GM12878 (cell line): ENCODE data around the gene SLX4IP. TPM values are rescaled to one million over a fixed set of nuclear protein-coding genes. Genes with fewer than 3 reads are reported as not detected.

ENCODE experiments used
- ATAC-seq: fragments of 200-7000 bp; cut with Tn5 transposase; 3 replicates; pipeline ENCODE4 v1.9.1; 2020; ENCODE audit warnings: mild to moderate bottlenecking, moderate library complexity
- BruUV-seq: library from RNA; stranded (reverse); fragments of 400-500 nt; replicated peaks from 2 replicates; lab custom pipeline; 2021; lab: Mats Ljungman, UMichigan
- CTCF ChIA-PET: fragments of 300-600 bp; sonication (Branson Sonifier 250); formaldehyde crosslinking; extraction: SDS; loops from one replicate; lab custom pipeline; 2021; ENCODE audit warnings: inconsistent platforms; lab: Yijun Ruan, JAX
- POLR2A ChIA-PET: fragments of 350-600 bp; formaldehyde crosslinking; extraction: SDS; loops from one replicate; lab custom pipeline; 2021; ENCODE audit warnings: inconsistent platforms; lab: Charles Lee
- RAD21 ChIA-PET: fragments of 300-600 bp; sonication (Branson Sonifier 250); formaldehyde crosslinking; loops from one replicate; lab custom pipeline; 2023; ENCODE audit warnings: antibody characterized with exemption; ENCODE audit not compliant: unreplicated experiment; lab: Charles Lee
- SMC1A ChIA-PET: fragments of 300-600 bp; sonication (Branson Sonifier 250); formaldehyde crosslinking; loops from one replicate; lab custom pipeline; 2023; ENCODE audit not compliant: unreplicated experiment, uncharacterized antibody; lab: Charles Lee
- DNase-seq: peaks from one replicate; pipeline ENCODE4 v3.0.0-alpha.2; 2011; ENCODE audit warnings: low read depth, low spot score
- FAIRE-seq: peaks from 3 replicates; lab custom pipeline; 2011; peaks lifted over from hg19 to GRCh38; lab: Jason Lieb, UNC
- H2AFZ ChIP-seq: 2 replicates; pipeline ENCODE4 v1.6.0; 2011; ENCODE audit warnings: low read depth, low read length, control low read depth; ENCODE audit not compliant: control insufficient read depth
- H3K27ac ChIP-seq: 2 replicates; pipeline ENCODE4 v1.5.1; 2011; ENCODE audit warnings: control low read depth; ENCODE audit not compliant: control insufficient read depth, insufficient read depth
- H3K27me3 ChIP-seq, 2 experiments: replicated peaks in 1 of 2; 2 replicates each; pipeline versions ENCODE4 v1.6.0 to v1.6.1; 2011; ENCODE audit warnings: low read length in 1 of 2; ENCODE audit not compliant: control insufficient read depth in 2 of 2, insufficient read depth in 2 of 2
- H3K36me3 ChIP-seq, 2 experiments: 2 replicates each; pipeline ENCODE4 v1.5.1; 2011; ENCODE audit warnings: low read length in 1 of 2; ENCODE audit not compliant: control insufficient read depth in 2 of 2, insufficient read depth in 2 of 2
- H3K4me1 ChIP-seq: 2 replicates; pipeline ENCODE4 v1.6.1; 2011; ENCODE audit warnings: mild to moderate bottlenecking, low read length, moderate library complexity, mixed read lengths; ENCODE audit not compliant: control insufficient read depth, insufficient read depth
- H3K4me2 ChIP-seq: 2 replicates; pipeline ENCODE4 v1.6.0; 2011; ENCODE audit warnings: control low read depth; ENCODE audit not compliant: control insufficient read depth, insufficient read depth
- H3K4me3 ChIP-seq: fragments of 200-600 bp; sonication (generic); 2 replicates; pipeline ENCODE4 v1.5.1; 2016
- H3K79me2 ChIP-seq: 2 replicates; pipeline ENCODE4 v1.6.0; 2011; ENCODE audit warnings: low read length; ENCODE audit not compliant: control insufficient read depth, insufficient read depth
- H3K9ac ChIP-seq: 2 replicates; pipeline ENCODE4 v1.8.0; 2011; ENCODE audit warnings: low read length, control low read depth, mixed read lengths; ENCODE audit not compliant: control insufficient read depth, insufficient read depth
- H3K9me3 ChIP-seq: replicated peaks from 3 replicates; pipeline ENCODE4 v1.5.1; 2011; ENCODE audit warnings: mild to moderate bottlenecking, low read length; ENCODE audit not compliant: control insufficient read depth, insufficient read depth
- H4K20me1 ChIP-seq: 2 replicates; pipeline ENCODE4 v1.6.0; 2011; ENCODE audit not compliant: control insufficient read depth, insufficient read depth
- CBFB ChIP-seq: IDR thresholded peaks from 2 replicates; pipeline ENCODE4 v1.6.1; 2016; ENCODE audit warnings: antibody characterized with exemption, low read depth
- E2F8 ChIP-seq: fragments of 450-650 bp; IDR thresholded peaks from 2 replicates; pipeline ENCODE4 v1.6.1; 2018; ENCODE audit warnings: mild to moderate bottlenecking, low read depth, moderate library complexity; ENCODE audit not compliant: partially characterized antibody
- EED ChIP-seq: sonication (generic); IDR thresholded peaks from 2 replicates; pipeline ENCODE4 v1.6.1; 2016; ENCODE audit warnings: antibody characterized with exemption, low read depth
- NRF1 ChIP-seq: conservative IDR thresholded peaks from 2 replicates; pipeline ENCODE4 v1.6.1; 2011; ENCODE audit warnings: mild to moderate bottlenecking, low read depth, low read length, improper control_type of control experiment
- PRDM15 ChIP-seq: fragments of 450-650 bp; formaldehyde crosslinking; IDR thresholded peaks from 2 replicates; pipeline ENCODE4 v1.4.0; 2020; ENCODE audit warnings: mild to moderate bottlenecking, moderate library complexity
- SIN3A ChIP-seq: IDR thresholded peaks from 2 replicates; pipeline ENCODE4 v1.6.1; 2012; ENCODE audit warnings: low read depth, low read length, improper control_type of control experiment
- SMAD5 ChIP-seq: IDR thresholded peaks from 2 replicates; pipeline ENCODE4 v1.6.1; 2016; ENCODE audit warnings: antibody characterized with exemption, low read depth
- SREBF1 ChIP-seq: IDR thresholded peaks from 2 replicates; pipeline ENCODE4 v1.6.1; 2012; ENCODE audit warnings: mild to moderate bottlenecking, low read length
- TAF1 ChIP-seq: IDR thresholded peaks from 2 replicates; pipeline ENCODE4 v1.6.1; 2011; ENCODE audit warnings: mild to moderate bottlenecking, low read depth, low read length, borderline replicate concordance
- TCF3 ChIP-seq: IDR thresholded peaks from 2 replicates; pipeline ENCODE4 v1.6.1; 2012; ENCODE audit warnings: low read depth, mild to moderate bottlenecking, low read length, borderline replicate concordance; ENCODE audit not compliant: insufficient read depth
- ZNF24 ChIP-seq: fragments of 450-650 bp; IDR thresholded peaks from 2 replicates; pipeline ENCODE4 v1.6.1; 2017; ENCODE audit warnings: antibody characterized with exemption, mild to moderate bottlenecking
- ZNF592 ChIP-seq: fragments of 450-650 bp; IDR thresholded peaks from 2 replicates; pipeline ENCODE4 v1.6.1; 2017; ENCODE audit warnings: mild to moderate bottlenecking, moderate library complexity
- WGBS: methylation state at CpG from one replicate; pipeline ENCODE4 v1.1.6; 2016; ENCODE audit warnings: low lambda C conversion rate; ENCODE audit not compliant: insufficient replicate concordance, insufficient coverage; ENCODE audit errors: missing lambda C conversion rate; 5-methylcytosine and 5-hydroxymethylcytosine counted together
- in situ Hi-C: fragments of 300-500 bp; cut with MboI; formaldehyde crosslinking; loops from 9 replicates; pipeline ENCODE4 v1.14.3; 2018; ENCODE audit warnings: mixed read lengths
- intact Hi-C: fragments of 100-400 bp; cut with micrococcal nuclease; formaldehyde crosslinking; loops from one replicate; pipeline ENCODE4 v1.14.2; 2022; ENCODE audit not compliant: unreplicated experiment
- polyA plus RNA-seq, 11 experiments: library from polyadenylated mRNA; depleted of rRNA in 4 of 11; unstranded in 6 of 11; stranded (reverse) in 5 of 11; fragments of >200 nt; fragmentation: Nextera tagmentation in 4 of 11; fragmentation: Illumina TruSeq in 1 of 11; extraction: Ambion mirVana in 4 of 11; extraction: Trizol in 1 of 11; gene quantifications; 1 replicate in 1 of 11; 2 replicates in 10 of 11; pipeline versions ENCODE4 v1.2.1 to v1.2.3, GENCODE V29; 2011 to 2016; ENCODE audit warnings: inconsistent platforms in 2 of 11, missing spikeins in 2 of 11, low read depth in 1 of 11
- total RNA-seq, 4 experiments: library from RNA; depleted of rRNA in 3 of 4; stranded (reverse); fragments of >200 nt in 3 of 4; fragmentation: Illumina TruSeq in 1 of 4; extraction: Trizol in 1 of 4; gene quantifications; 2 replicates each; pipeline versions ENCODE4 v1.2.1 to v1.2.3, GENCODE V29; 2013 to 2021

The SLX4IP gene
- total and polyA plus RNA-seq, 10 of the 15 experiments (the other 5 are each of a cell fraction or from before 2014, with no cell fraction given): 2.2 to 11.0 (median 6.3) TPM

- no peak for DNase-seq
- Histone ChIP-seq H3K27ac (no peak overlapping the region), H3K9ac (no peak overlapping the region), H3K4me1 (no peaks in the 10 kb centered on the region), H3K4me2 (no peak overlapping the region), H3K36me3 (no peaks in the 10 kb centered on the region), H3K9me3 (no peaks in the 10 kb centered on the region), H2AFZ (no peak overlapping the region), H3K4me3 (no peak overlapping the region), H4K20me1 (no peaks in the 10 kb centered on the region), H3K79me2 (no peaks in the 10 kb centered on the region), H3K27me3 (no peaks in the 10 kb centered on the region)
- no TSS peak for BruUV-seq
- ChIA-PET CTCF (interaction anchor here (0.9 to 9.4 kb wide), 5 partner anchors 50 to 407 kb away, joined by 3 to 187 read pairs (median 4); no protein-coding TSS in a partner anchor), SMC1A (interaction anchor here (0.6 to 2.2 kb wide), 12 partner anchors 16 to 167 kb away, joined by 3 to 15 read pairs (median 4); no protein-coding TSS in a partner anchor), RAD21 (no interaction called here), POLR2A (interaction anchor here (0.9 kb wide), 1 partner anchor 10 kb away, joined by 4 read pairs; no protein-coding TSS in a partner anchor)
- intact Hi-C loops (no loop called here), in situ Hi-C loops (no loop called here)
- no peak for ATAC-seq
- whole genome bisulfite sequencing: 26% methylated on average over 4 of the region's 4 CpGs
- no peak for FAIRE-seq
- TF ChIP-seq ZNF24 (no peak), SMAD5 (no peak), SIN3A (no peak), NRF1 (no peak), CBFB (no peak), PRDM15 (CRISPR knock-in tag) (no peak), SREBF1 (no peak), E2F8 (no peak), TAF1 (no peak), EED (no peak), ZNF592 (no peak), TCF3 (no peak)
Observed at GRCh38 chr20:10385850-10386544, 49.1 kb upstream of the SLX4IP start.
